Fibroblast of the aortic adventitia (primary cell): ENCODE data around the gene KIF2C. TPM values are rescaled to one million over a fixed set of nuclear protein-coding genes. Genes with fewer than 3 reads are reported as not detected.

Experiments used
- DNase-seq: peaks from one replicate; pipeline ENCODE4 v3.0.0-alpha.2; 2010; ENCODE audit warnings: low read depth
- H3K4me3 ChIP-seq: 2 replicates; pipeline ENCODE4 v1.5.1; 2011; ENCODE audit warnings: low read depth, mild to moderate bottlenecking, control low read depth, low read length, moderate library complexity
- CTCF ChIP-seq: IDR thresholded peaks from 2 replicates; pipeline ENCODE4 v1.5.1; 2011; ENCODE audit warnings: mild to moderate bottlenecking, low read length, control low read depth, inconsistent platforms; ENCODE audit not compliant: insufficient read depth
- total RNA-seq: library from RNA; depleted of rRNA; stranded (reverse); fragments of >200 nt; gene quantifications from 2 replicates; pipeline ENCODE4 v1.2.3, GENCODE V29; 2012; ENCODE audit warnings: low replicate concordance

Gene KIF2C
- total RNA-seq, 1 donor: 23.0 TPM

- H3K4me3 ChIP-seq: no peak overlapping the region
- peak; percentile 41 for DNase-seq
- no peak for TF ChIP-seq CTCF
These were observed 22.0 kb upstream of the KIF2C start for GRCh38 chr1:44717653-44718052.

GRCh38 chr1:44718091-44718490 is 21.5 kb upstream of the KIF2C start:
- DNase-seq: no peak
- H3K4me3 ChIP-seq: no peak overlapping the region
- TF ChIP-seq CTCF: no peak

GRCh38 chr1:44719318-44719717 is 20.3 kb upstream of the KIF2C start:
- no peak for DNase-seq
- no peak for TF ChIP-seq CTCF
- H3K4me3 ChIP-seq: no peak overlapping the region

GRCh38 chr1:44720281-44720680 is 19.4 kb upstream of the KIF2C start:
- no peak for DNase-seq
- TF ChIP-seq CTCF: no peak

GRCh38 chr1:44721485-44722361 is 17.9 kb upstream of the KIF2C start:
- no peak overlapping the region for H3K4me3 ChIP-seq
- DNase-seq: peak; percentile 93
- no peak for TF ChIP-seq CTCF

More at GRCh38 chr1:44720281-44720680, 19.4 kb upstream of the KIF2C start:
- H3K4me3 ChIP-seq: no peak overlapping the region

- no peak for DNase-seq
These were observed 16.6 kb upstream of the KIF2C start for GRCh38 chr1:44723064-44723463.

More at GRCh38 chr1:44723064-44723463, 16.6 kb upstream of the KIF2C start:
- TF ChIP-seq CTCF: no peak
- no peak overlapping the region for H3K4me3 ChIP-seq
